Loucy (cell line): ENCODE results near the gene FLNA.

ENCODE experiments used
- H2AFZ ChIP-seq: fragments of 200-600 bp; sonication (generic); 2 replicates; pipeline ENCODE4 v1.6.0; 2016; ENCODE audit warnings: antibody characterized with exemption, mild to moderate bottlenecking, low read length, moderate library complexity
- H3F3A ChIP-seq: fragments of 200-600 bp; 2 replicates; pipeline ENCODE4 v1.6.0; 2016; ENCODE audit warnings: antibody characterized with exemption, low read depth, mild to moderate bottlenecking
- H3K27me3 ChIP-seq: fragments of 200-600 bp; sonication (generic); 2 replicates; pipeline ENCODE4 v1.6.1; 2014; ENCODE audit warnings: low read length, mild to moderate bottlenecking; ENCODE audit not compliant: insufficient read depth, poor library complexity, severe bottlenecking
- H3K36me3 ChIP-seq: fragments of 200-600 bp; sonication (generic); 2 replicates; pipeline ENCODE4 v1.6.1; 2016; ENCODE audit warnings: low read length; ENCODE audit not compliant: insufficient read depth
- H3K4me1 ChIP-seq: fragments of 200-600 bp; sonication (generic); 2 replicates; pipeline ENCODE4 v1.5.1; 2014; ENCODE audit warnings: low read length, mild to moderate bottlenecking; ENCODE audit not compliant: insufficient read depth, poor library complexity, severe bottlenecking
- H3K4me2 ChIP-seq: fragments of 200-600 bp; sonication (generic); 2 replicates; pipeline ENCODE4 v1.6.0; 2014; ENCODE audit warnings: antibody characterized with exemption, low read length, low read depth, mild to moderate bottlenecking; ENCODE audit not compliant: poor library complexity, severe bottlenecking
- H3K4me3 ChIP-seq: fragments of 200-600 bp; sonication (generic); 2 replicates; pipeline ENCODE4 v1.5.1; 2014; ENCODE audit warnings: low read length, mild to moderate bottlenecking, mixed read lengths; ENCODE audit not compliant: poor library complexity, severe bottlenecking
- H3K79me2 ChIP-seq: fragments of 200-600 bp; sonication (generic); 2 replicates; pipeline ENCODE4 v1.6.1; 2014; ENCODE audit warnings: low read length; ENCODE audit not compliant: insufficient read depth
- H3K9ac ChIP-seq: fragments of 200-600 bp; sonication (generic); 2 replicates; pipeline ENCODE4 v1.6.0; 2014; ENCODE audit warnings: mild to moderate bottlenecking, low read depth, low read length, moderate library complexity; ENCODE audit not compliant: poor library complexity, severe bottlenecking
- H3K9me2 ChIP-seq: fragments of 200-600 bp; sonication (generic); replicated peaks from 2 replicates; pipeline ENCODE4 v1.6.1; 2016; ENCODE audit warnings: low read depth, low read length, mixed read lengths
- H3K9me3 ChIP-seq: fragments of 200-600 bp; sonication (generic); 2 replicates; pipeline ENCODE4 v1.6.1; 2014; ENCODE audit warnings: mild to moderate bottlenecking, antibody characterized with exemption, low read length, low read depth; ENCODE audit not compliant: insufficient read depth
- H4K20me1 ChIP-seq: fragments of 200-600 bp; sonication (generic); 2 replicates; pipeline ENCODE4 v1.6.0; 2014; ENCODE audit warnings: antibody characterized with exemption, low read length, mild to moderate bottlenecking; ENCODE audit not compliant: insufficient read depth, poor library complexity, severe bottlenecking
- EZH2phosphoT487 ChIP-seq: fragments of 200-600 bp; IDR thresholded peaks from 2 replicates; pipeline ENCODE4 v1.6.1; 2018; ENCODE audit warnings: antibody characterized with exemption, mild to moderate bottlenecking, moderate library complexity, borderline replicate concordance
- TF ChIP-seq, protein P1 (sequence below): fragments of 200-600 bp; sonication (generic); conservative IDR thresholded peaks from 2 replicates; pipeline ENCODE4 v1.5.1; 2014; ENCODE audit warnings: mild to moderate bottlenecking, antibody characterized with exemption, low read length

Gene FLNA

DNA sequence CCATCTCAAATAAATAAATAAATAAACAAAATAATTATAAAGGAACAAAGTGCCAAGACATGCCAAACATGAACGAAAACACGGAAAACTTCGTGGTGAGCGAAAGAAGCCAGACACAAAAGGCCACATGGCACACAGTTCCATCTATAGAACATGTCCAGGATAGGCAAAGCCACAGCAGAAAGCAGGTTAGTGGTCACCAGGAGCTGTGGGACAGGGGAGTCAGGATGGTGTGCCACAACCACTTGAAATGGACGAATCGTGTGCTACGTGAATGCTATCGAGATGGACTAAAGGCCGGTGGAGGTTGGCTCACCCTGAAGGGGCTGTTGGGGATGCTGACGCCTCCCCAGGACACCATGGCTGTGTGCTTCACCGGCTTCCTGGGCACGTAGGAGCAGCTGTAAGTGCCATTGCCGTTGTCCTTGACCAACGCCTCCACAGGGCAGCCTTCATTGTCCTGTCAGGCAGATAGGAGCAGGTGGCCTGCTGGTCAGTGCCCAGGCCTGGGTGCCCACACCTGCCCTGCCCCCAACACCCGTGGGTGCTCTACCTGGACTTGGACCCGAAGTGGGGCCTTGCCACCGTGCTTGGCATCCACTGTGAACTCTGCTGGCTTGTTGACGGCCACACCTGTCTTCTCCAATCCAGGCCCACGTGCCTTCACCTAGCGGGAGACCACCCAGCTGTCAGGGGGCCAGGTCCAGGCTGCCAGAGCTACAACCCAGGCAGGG, 10.6 kb downstream of the FLNA start:
- Histone ChIP-seq H3K79me2 (peaks cover 55% of the 10 kb centered on the region), H3K9me2 (no peaks in the 10 kb centered on the region), H4K20me1 (peaks cover 48% of the 10 kb centered on the region), H3K27me3 (no peaks in the 10 kb centered on the region), H2AFZ (no peak overlapping the region), H3F3A (no peaks in the 10 kb centered on the region), H3K4me2 (no peak overlapping the region), H3K9ac (no peak overlapping the region), H3K4me3 (no peak overlapping the region), H3K4me1 (peaks cover 10% of the 10 kb centered on the region), H3K36me3 (peaks cover 80% of the 10 kb centered on the region; the same call in 1 of the 2 replicates), H3K9me3 (no peaks in the 10 kb centered on the region)
- TF ChIP-seq, protein P1, sequence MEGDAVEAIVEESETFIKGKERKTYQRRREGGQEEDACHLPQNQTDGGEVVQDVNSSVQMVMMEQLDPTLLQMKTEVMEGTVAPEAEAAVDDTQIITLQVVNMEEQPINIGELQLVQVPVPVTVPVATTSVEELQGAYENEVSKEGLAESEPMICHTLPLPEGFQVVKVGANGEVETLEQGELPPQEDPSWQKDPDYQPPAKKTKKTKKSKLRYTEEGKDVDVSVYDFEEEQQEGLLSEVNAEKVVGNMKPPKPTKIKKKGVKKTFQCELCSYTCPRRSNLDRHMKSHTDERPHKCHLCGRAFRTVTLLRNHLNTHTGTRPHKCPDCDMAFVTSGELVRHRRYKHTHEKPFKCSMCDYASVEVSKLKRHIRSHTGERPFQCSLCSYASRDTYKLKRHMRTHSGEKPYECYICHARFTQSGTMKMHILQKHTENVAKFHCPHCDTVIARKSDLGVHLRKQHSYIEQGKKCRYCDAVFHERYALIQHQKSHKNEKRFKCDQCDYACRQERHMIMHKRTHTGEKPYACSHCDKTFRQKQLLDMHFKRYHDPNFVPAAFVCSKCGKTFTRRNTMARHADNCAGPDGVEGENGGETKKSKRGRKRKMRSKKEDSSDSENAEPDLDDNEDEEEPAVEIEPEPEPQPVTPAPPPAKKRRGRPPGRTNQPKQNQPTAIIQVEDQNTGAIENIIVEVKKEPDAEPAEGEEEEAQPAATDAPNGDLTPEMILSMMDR, result no peak
- no peak for TF ChIP-seq EZH2phosphoT487

DNA sequence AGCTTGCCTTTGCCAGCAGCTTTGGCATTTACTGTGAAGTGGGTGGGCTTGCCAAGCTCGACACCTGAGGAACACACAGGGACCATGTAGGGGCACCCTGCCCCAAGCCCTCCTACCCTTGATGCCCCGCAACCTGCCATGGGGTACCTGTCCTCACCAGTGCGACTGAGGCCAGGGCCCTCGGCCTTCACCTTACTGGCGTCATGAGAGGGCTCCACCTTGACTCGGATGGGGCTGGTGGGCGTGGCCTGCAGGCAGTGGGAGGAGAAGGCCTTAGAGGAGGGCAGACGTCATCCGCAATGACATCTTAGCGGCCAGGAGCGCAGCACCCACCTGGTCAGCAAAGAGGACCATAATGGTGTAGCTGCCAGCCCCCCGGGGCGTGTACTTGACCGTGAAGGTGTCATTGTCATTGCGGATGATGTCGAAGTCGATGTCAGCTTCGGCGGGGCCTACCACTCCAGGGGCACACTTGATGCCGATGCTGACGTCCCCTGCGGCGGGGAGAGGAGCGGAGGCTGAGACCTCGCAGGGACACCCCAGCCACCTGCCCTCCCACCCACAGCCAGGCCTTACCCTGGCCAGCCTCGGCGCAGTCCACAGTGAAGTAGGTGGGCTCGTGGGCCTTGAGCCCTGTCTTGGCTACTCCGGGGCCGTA, 12.2 kb downstream of the FLNA start:
- Histone ChIP-seq H3K9me2 (no peaks in the 10 kb centered on the region), H3F3A (no peaks in the 10 kb centered on the region), H2AFZ (no peak overlapping the region), H3K27me3 (no peaks in the 10 kb centered on the region), H3K36me3 (peaks cover 90% of the 10 kb centered on the region; the same call in 1 of the 2 replicates), H4K20me1 (peaks cover 36% of the 10 kb centered on the region), H3K9me3 (no peaks in the 10 kb centered on the region), H3K4me2 (no peak overlapping the region), H3K4me3 (no peak overlapping the region), H3K9ac (no peak overlapping the region), H3K4me1 (no peaks in the 10 kb centered on the region), H3K79me2 (peaks cover 43% of the 10 kb centered on the region)
- no peak for TF ChIP-seq EZH2phosphoT487
- TF ChIP-seq, protein P1, result no peak

GRCh38 chrX:154360155-154360713, 14.2 kb downstream of the FLNA start:
- Histone ChIP-seq H4K20me1 (peaks cover 18% of the 10 kb centered on the region), H3K4me1 (no peaks in the 10 kb centered on the region), H3K9ac (no peak overlapping the region), H3K4me2 (no peak overlapping the region), H3K9me3 (no peaks in the 10 kb centered on the region), H2AFZ (no peak overlapping the region), H3K4me3 (no peak overlapping the region), H3K79me2 (peaks cover 23% of the 10 kb centered on the region; the same call in 1 of the 2 replicates), H3K27me3 (no peaks in the 10 kb centered on the region), H3K36me3 (peaks cover 87% of the 10 kb centered on the region; the same call in 1 of the 2 replicates), H3F3A (no peaks in the 10 kb centered on the region), H3K9me2 (no peaks in the 10 kb centered on the region)
- TF ChIP-seq, protein P1, result no peak
- TF ChIP-seq EZH2phosphoT487, result no peak
